Brain microvascular endothelial cell (primary cell): Measurements from ENCODE around the gene MGRN1.
"Not testable (repeated sequence)": the region's sequence is repeated elsewhere in the genome, so short reads cannot be mapped to it uniquely, and the experiment has no call there.

ENCODE experiments used
- DNase-seq: peaks from one replicate; pipeline ENCODE4 v3.0.0-alpha.2; 2020
- H3K27ac ChIP-seq: fragments of 250-450 bp; sonication (Bioruptor Pico); 2 replicates; pipeline ENCODE4 v1.5.1; 2020; ENCODE audit warnings: mild to moderate bottlenecking, moderate library complexity
- H3K27me3 ChIP-seq: fragments of 250-450 bp; sonication (Bioruptor Pico); replicated peaks from 2 replicates; pipeline ENCODE4 v1.5.1; 2020; ENCODE audit warnings: mild to moderate bottlenecking
- H3K36me3 ChIP-seq: fragments of 250-450 bp; sonication (Bioruptor Pico); replicated peaks from 2 replicates; pipeline ENCODE4 v1.5.1; 2020; ENCODE audit warnings: mild to moderate bottlenecking
- H3K4me3 ChIP-seq: 2 replicates; pipeline ENCODE4 v1.5.1; 2011; ENCODE audit warnings: low read depth, mild to moderate bottlenecking, control low read depth, low read length, moderate library complexity
- CTCF ChIP-seq: IDR thresholded peaks from 2 replicates; pipeline ENCODE4 v1.5.1; 2011; ENCODE audit warnings: low read depth, mild to moderate bottlenecking, moderate library complexity, low read length, control low read depth, inconsistent platforms; ENCODE audit errors: missing control alignments
- in situ Hi-C: cut with HindIII; loops from 2 replicates; pipeline ENCODE4 v1.10.0; 2017; ENCODE audit warnings: low sequenced_read_pairs, low pct_ligation_motif_present

MGRN1 gene

DNA sequence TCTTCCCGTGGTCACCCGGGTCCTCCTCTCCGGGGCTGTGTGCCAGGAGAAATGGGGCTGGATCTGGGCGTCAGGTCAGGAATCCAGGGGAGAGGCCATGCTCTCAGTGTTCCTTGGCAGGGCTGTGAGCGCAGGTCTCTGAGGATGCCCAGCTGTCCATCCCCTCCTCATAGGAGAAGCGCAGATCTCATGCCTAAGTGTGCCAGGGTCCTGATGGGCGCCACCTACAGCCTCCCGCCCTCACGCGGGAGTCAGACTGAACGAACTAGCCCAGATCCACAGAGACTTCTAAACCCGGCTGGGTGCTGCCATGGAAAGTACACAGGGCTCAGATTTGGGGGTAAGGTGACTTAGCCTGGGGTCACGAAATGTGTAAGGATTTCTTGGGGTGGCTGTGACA lies 24.3 kb downstream of the MGRN1 start:
- Histone ChIP-seq H3K36me3 (peaks cover 20% of the 10 kb centered on the region), H3K27me3 (no peaks in the 10 kb centered on the region), H3K27ac (no peak overlapping the region), H3K4me3 (no peak overlapping the region)
- in situ Hi-C loops, result no loop called here
- TF ChIP-seq CTCF, result no peak
- DNase-seq, result no peak

GRCh38 chr16:4649744-4650442 lies 25.3 kb downstream of the MGRN1 start:
- H3K4me3 ChIP-seq, result no peak overlapping the region
- H3K27me3 ChIP-seq, result no peaks in the 10 kb centered on the region
- DNase-seq, result no peak
- H3K27ac ChIP-seq, result no peak overlapping the region
- TF ChIP-seq CTCF, result no peak
- H3K36me3 ChIP-seq, result peaks cover 25% of the 10 kb centered on the region
- in situ Hi-C loops, result no loop called here

DNA sequence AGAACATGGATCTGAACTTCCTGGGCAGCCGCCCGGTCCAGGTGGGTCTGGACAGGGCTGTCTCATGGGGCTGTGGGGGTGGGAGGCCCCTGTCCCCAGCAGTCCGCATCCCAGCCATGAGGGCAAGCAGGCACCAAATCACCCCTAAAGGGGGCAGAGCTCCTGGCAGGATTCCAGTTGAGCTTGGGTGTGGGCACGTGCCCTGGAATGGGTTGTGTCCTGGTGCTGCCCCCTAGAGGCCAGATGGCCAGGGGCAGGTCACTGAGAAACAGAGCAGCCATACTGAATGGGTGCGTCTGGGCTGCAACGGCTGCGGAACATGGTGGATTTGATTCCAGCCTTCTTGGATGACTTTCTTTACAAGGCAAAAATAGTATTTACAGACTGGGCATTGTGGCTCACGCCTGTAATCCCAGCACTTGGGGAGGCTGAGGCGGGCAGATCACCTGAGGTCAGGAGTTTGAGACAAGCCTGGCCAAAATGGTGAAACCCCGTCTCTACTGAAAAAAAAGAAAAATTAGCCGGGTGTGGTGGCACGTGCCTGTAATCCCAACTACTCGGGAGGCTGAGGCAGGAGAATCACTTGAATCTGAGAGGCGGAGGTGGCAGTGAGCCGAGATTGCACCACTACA lies 25.9 kb downstream of the MGRN1 start:
- peaks cover 28% of the 10 kb centered on the region for H3K36me3 ChIP-seq
- in situ Hi-C loops, H3K4me3 ChIP-seq, H3K27me3 ChIP-seq, H3K27ac ChIP-seq: not testable (repeated sequence)
- DNase-seq, result peak; percentile 28
- TF ChIP-seq CTCF, result peak; percentile 87

DNA sequence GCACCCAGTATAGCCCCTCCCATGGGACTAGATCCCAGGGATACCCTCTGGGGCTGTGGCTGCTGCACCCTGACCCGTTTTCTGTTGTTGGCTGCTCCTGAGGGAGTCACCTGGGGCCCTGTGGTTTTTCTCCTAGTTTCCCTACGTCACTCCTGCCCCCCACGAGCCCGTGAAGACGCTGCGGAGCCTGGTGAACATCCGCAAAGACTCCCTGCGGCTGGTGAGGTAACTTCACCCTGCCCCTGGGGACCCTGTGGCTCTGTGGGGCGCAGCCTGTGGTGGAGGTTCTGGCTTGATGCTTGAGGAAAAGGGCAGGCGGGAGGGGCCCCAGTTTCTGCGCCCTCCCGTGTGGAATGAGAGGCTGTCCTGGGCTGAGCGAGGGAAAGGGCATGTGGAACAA lies 27.2 kb downstream of the MGRN1 start:
- in situ Hi-C loops, result no loop called here
- H3K27me3 ChIP-seq, result no peaks in the 10 kb centered on the region
- no peak for DNase-seq
- no peak overlapping the region for H3K4me3 ChIP-seq
- peaks cover 31% of the 10 kb centered on the region for H3K36me3 ChIP-seq
- TF ChIP-seq CTCF, result no peak
- H3K27ac ChIP-seq, result no peak overlapping the region

DNA sequence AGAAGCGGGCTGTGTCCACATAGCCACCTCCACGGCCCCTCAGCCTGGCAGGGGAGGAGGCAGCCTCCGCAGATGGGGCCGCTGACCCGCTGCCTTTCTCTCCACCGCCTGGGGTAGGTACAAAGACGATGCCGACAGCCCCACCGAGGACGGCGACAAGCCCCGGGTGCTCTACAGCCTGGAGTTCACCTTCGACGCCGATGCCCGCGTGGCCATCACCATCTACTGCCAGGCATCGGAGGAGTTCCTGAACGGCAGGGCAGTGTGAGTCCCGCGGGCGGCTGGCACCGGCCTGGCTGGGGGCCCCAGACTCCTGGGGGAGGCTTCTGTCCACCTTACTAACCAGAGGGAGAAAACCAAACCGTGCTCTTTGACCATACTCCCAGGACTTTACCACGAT lies 27.9 kb downstream of the MGRN1 start:
- TF ChIP-seq CTCF, result no peak

More for the DNA sequence above, 27.9 kb downstream of the MGRN1 start:
- no peak overlapping the region for H3K27ac ChIP-seq
- DNase-seq, result no peak
- H3K36me3 ChIP-seq, result peaks cover 35% of the 10 kb centered on the region
- in situ Hi-C loops, result no loop called here
- no peaks in the 10 kb centered on the region for H3K27me3 ChIP-seq
- H3K4me3 ChIP-seq, result no peak overlapping the region
